Neural progenitor cell (in vitro differentiated cells): ENCODE data around the gene LGALS14. TPM values are rescaled to one million over a fixed set of nuclear protein-coding genes. Genes with fewer than 3 reads are reported as not detected.

Experiments
- DNase-seq: peaks from one replicate; pipeline ENCODE4 v3.0.0-alpha.2; 2016; ENCODE audit warnings: low spot score
- H2AFZ ChIP-seq: fragments of 200-600 bp; sonication (generic); replicated peaks from 2 replicates; pipeline ENCODE4 v1.6.1; 2016; ENCODE audit warnings: antibody characterized with exemption
- H3F3A ChIP-seq: fragments of 200-600 bp; sonication (generic); 2 replicates; pipeline ENCODE4 v1.6.1; 2016; ENCODE audit warnings: antibody characterized with exemption, low read depth
- H3K27ac ChIP-seq: fragments of 200-600 bp; sonication (generic); 2 replicates; pipeline ENCODE4 v1.5.1; 2016; ENCODE audit warnings: mild to moderate bottlenecking
- H3K27me3 ChIP-seq: fragments of 200-600 bp; sonication (generic); 2 replicates; pipeline ENCODE4 v1.6.1; 2016; ENCODE audit warnings: mild to moderate bottlenecking, moderate library complexity
- H3K36me3 ChIP-seq: fragments of 200-600 bp; sonication (generic); 2 replicates; pipeline ENCODE4 v1.5.1; 2016
- H3K4me1 ChIP-seq: fragments of 200-600 bp; sonication (generic); 2 replicates; pipeline ENCODE4 v1.6.1; 2016; ENCODE audit warnings: mixed run types
- H3K4me2 ChIP-seq: fragments of 200-600 bp; sonication (generic); 2 replicates; pipeline ENCODE4 v1.6.1; 2016
- H3K4me3 ChIP-seq: fragments of 200-600 bp; sonication (generic); 2 replicates; pipeline ENCODE4 v1.5.1; 2016
- H3K79me2 ChIP-seq: fragments of 200-600 bp; sonication (generic); 2 replicates; pipeline ENCODE4 v1.6.1; 2016; ENCODE audit warnings: low read depth
- H3K9ac ChIP-seq: fragments of 200-600 bp; sonication (generic); 2 replicates; pipeline ENCODE4 v1.6.1; 2016
- H3K9me3 ChIP-seq: fragments of 200-600 bp; sonication (generic); 2 replicates; pipeline ENCODE4 v1.5.1; 2016; ENCODE audit warnings: low read depth
- H4K20me1 ChIP-seq: fragments of 200-600 bp; sonication (generic); 2 replicates; pipeline ENCODE4 v1.6.1; 2016; ENCODE audit warnings: low read depth
- H3K27ac Mint-ChIP-seq: 3 replicates; pipeline ENCODE4 v1.8.0; 2021; ENCODE audit warnings: mixed read lengths
- H3K27me3 Mint-ChIP-seq: 2 replicates; pipeline ENCODE4 v1.8.0; 2022; ENCODE audit warnings: low read depth, mild to moderate bottlenecking, inconsistent platforms, moderate library complexity, mixed read lengths; ENCODE audit not compliant: insufficient read depth
- H3K36me3 Mint-ChIP-seq: 3 replicates; pipeline ENCODE4 v1.8.0; 2021; ENCODE audit warnings: mixed read lengths
- H3K4me1 Mint-ChIP-seq: 3 replicates; pipeline ENCODE4 v1.8.0; 2021; ENCODE audit warnings: mixed read lengths
- H3K4me3 Mint-ChIP-seq: 3 replicates; pipeline ENCODE4 v1.8.0; 2021; ENCODE audit warnings: mild to moderate bottlenecking, moderate library complexity, mixed read lengths
- H3K9me3 Mint-ChIP-seq: 3 replicates; pipeline ENCODE4 v1.8.0; 2020; ENCODE audit warnings: mixed read lengths
- EZH2 ChIP-seq: fragments of 200-600 bp; sonication (generic); IDR thresholded peaks from 2 replicates; pipeline ENCODE4 v1.6.1; 2017; ENCODE audit warnings: antibody characterized with exemption, mild to moderate bottlenecking, moderate library complexity
- EZH2phosphoT487 ChIP-seq: fragments of 200-600 bp; sonication (generic); IDR thresholded peaks from 2 replicates; pipeline ENCODE4 v1.6.1; 2017; ENCODE audit warnings: antibody characterized with exemption
- total RNA-seq: library from RNA; depleted of rRNA; stranded (reverse); fragments of >200 nt; gene quantifications from 2 replicates; pipeline ENCODE4 v1.2.3, GENCODE V29; 2015; ENCODE audit warnings: low replicate concordance
- TF ChIP-seq, protein P1 (sequence below): fragments of 200-600 bp; sonication (generic); IDR thresholded peaks from 2 replicates; pipeline ENCODE4 v1.5.1; 2017; ENCODE audit warnings: antibody characterized with exemption, mild to moderate bottlenecking

The LGALS14 gene
- total RNA-seq, 1 donor from 2014 or later: not detected

DNA sequence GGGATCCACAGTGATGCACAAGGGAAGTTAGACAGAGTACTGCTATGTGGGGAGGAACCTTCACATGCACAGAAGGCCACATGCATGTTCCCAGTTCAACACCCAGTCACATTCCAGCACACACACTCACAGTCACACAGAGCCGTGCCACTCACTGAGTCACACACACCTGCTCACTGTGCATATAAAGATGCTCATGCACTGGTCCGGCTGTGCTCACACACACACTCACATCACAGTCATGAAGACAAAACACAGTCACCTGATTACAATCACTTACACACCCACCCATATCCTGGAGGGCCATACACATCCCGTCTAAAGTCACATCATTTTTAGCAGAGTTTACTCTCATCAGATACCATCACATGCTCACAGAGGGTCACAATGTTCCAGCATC, 33.1 kb downstream of the LGALS14 start:
- H3K79me2 ChIP-seq: no peaks in the 10 kb centered on the region
- no peaks in the 10 kb centered on the region for H3K27me3 ChIP-seq
- H3F3A ChIP-seq: no peaks in the 10 kb centered on the region
- no peaks in the 10 kb centered on the region for H4K20me1 ChIP-seq
- H3K9ac ChIP-seq: no peak overlapping the region
- H3K9me3 ChIP-seq: no peaks in the 10 kb centered on the region
- no peaks in the 10 kb centered on the region for H3K4me1 Mint-ChIP-seq
- no peak for DNase-seq
- no peaks in the 10 kb centered on the region for H3K4me1 ChIP-seq
- H3K36me3 ChIP-seq: no peaks in the 10 kb centered on the region
- H3K27ac ChIP-seq: no peak overlapping the region
- no peak for TF ChIP-seq EZH2phosphoT487
- TF ChIP-seq EZH2: no peak
- TF ChIP-seq, protein P1, sequence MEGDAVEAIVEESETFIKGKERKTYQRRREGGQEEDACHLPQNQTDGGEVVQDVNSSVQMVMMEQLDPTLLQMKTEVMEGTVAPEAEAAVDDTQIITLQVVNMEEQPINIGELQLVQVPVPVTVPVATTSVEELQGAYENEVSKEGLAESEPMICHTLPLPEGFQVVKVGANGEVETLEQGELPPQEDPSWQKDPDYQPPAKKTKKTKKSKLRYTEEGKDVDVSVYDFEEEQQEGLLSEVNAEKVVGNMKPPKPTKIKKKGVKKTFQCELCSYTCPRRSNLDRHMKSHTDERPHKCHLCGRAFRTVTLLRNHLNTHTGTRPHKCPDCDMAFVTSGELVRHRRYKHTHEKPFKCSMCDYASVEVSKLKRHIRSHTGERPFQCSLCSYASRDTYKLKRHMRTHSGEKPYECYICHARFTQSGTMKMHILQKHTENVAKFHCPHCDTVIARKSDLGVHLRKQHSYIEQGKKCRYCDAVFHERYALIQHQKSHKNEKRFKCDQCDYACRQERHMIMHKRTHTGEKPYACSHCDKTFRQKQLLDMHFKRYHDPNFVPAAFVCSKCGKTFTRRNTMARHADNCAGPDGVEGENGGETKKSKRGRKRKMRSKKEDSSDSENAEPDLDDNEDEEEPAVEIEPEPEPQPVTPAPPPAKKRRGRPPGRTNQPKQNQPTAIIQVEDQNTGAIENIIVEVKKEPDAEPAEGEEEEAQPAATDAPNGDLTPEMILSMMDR: no peak
- H3K36me3 Mint-ChIP-seq: no peaks in the 10 kb centered on the region
- no peak overlapping the region for H3K27ac Mint-ChIP-seq
- H3K27me3 Mint-ChIP-seq: peaks cover 6% of the 10 kb centered on the region
- H3K4me3 ChIP-seq: no peak overlapping the region
- H2AFZ ChIP-seq: no peak overlapping the region
- H3K4me2 ChIP-seq: no peak overlapping the region
- H3K4me3 Mint-ChIP-seq: no peak overlapping the region
- no peaks in the 10 kb centered on the region for H3K9me3 Mint-ChIP-seq

DNA sequence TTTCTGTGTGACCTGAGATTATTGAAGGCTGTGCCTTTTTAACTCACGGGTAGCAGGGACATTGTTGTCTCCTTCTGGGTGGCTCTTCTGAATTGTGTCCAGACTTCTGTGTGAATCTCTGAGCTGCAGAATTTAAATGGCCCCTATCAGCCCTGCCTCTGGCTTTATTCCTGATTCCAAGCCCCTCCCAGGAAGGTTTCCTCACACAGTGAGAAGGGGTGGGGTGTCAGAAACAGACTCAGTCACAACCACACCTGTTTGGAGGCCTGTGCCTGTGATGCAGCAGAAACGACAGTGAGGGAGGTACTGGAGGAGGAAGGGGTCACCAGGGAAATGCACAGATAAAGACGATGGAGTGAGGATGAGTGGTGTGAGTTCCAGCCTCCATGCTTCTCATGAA, 33.6 kb downstream of the LGALS14 start, which contains the start of gene CLC:
Gene CLC, minus strand, starts transcription at position 139 of the 400 bp plus-strand sequence. Its CDS starts 77 bp downstream, at position 62.
- Histone ChIP-seq H3K4me2 (no peak within 1 kb of the TSS), H3K79me2 (no peaks in the 10 kb centered on the region), H2AFZ (no peak within 1 kb of the TSS), H3K27me3 (no peaks in the 10 kb centered on the region), H3K36me3 (no peaks in the 10 kb centered on the region), H3K4me3 (no peak within 1 kb of the TSS), H3K27ac (no peak within 1 kb of the TSS), H3K9me3 (no peaks in the 10 kb centered on the region), H4K20me1 (no peaks in the 10 kb centered on the region), H3K4me1 (no peaks in the 10 kb centered on the region), H3K9ac (no peak within 1 kb of the TSS), H3F3A (no peaks in the 10 kb centered on the region)
- no peaks in the 10 kb centered on the region for H3K9me3 Mint-ChIP-seq
- H3K36me3 Mint-ChIP-seq: no peaks in the 10 kb centered on the region
- no peak for DNase-seq
- TF ChIP-seq EZH2phosphoT487: no peak
- no peak for TF ChIP-seq EZH2
- TF ChIP-seq, protein P1: no peak
- H3K27me3 Mint-ChIP-seq: peaks cover 6% of the 10 kb centered on the region
- no peak within 1 kb of the TSS for H3K27ac Mint-ChIP-seq
- no peak within 1 kb of the TSS for H3K4me3 Mint-ChIP-seq
- no peaks in the 10 kb centered on the region for H3K4me1 Mint-ChIP-seq

DNA sequence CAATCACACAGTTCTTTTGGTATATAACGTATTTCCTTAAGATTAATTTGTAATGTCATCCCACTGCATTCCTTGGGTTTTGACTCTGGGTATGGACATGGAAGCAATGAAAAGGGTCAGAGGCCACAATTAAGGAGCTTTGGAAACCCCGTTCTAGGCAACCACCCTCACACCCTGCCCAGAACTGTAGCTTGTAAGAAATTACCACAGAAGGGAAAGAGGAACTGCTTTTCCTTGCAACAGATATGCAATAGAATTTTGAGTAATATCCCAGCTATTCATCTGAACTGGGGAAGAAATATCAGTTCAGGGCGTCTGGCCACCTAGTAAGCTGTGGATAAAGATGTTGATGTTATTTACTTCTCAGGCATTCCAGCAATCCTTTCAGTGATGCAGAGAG, 34.5 kb downstream of the LGALS14 start:
- Histone ChIP-seq H2AFZ (no peak overlapping the region), H3K9me3 (peaks cover 3% of the 10 kb centered on the region), H3K27ac (no peak overlapping the region), H3K27me3 (no peaks in the 10 kb centered on the region), H4K20me1 (no peaks in the 10 kb centered on the region), H3K4me1 (no peaks in the 10 kb centered on the region), H3K79me2 (no peaks in the 10 kb centered on the region), H3K36me3 (no peaks in the 10 kb centered on the region), H3K4me2 (no peak overlapping the region), H3K4me3 (no peak overlapping the region), H3F3A (no peaks in the 10 kb centered on the region), H3K9ac (no peak overlapping the region)
- Mint-ChIP-seq H3K27ac (no peak overlapping the region), H3K9me3 (no peaks in the 10 kb centered on the region), H3K4me1 (no peaks in the 10 kb centered on the region), H3K27me3 (peaks cover 6% of the 10 kb centered on the region), H3K36me3 (no peaks in the 10 kb centered on the region), H3K4me3 (no peak overlapping the region)
- DNase-seq: no peak
- TF ChIP-seq EZH2 (no peak), EZH2phosphoT487 (no peak)
- TF ChIP-seq, protein P1: no peak
